Measurements from ENCODE around the gene TTN.

- TF ChIP-seq YY1 (IDR thresholded peaks at IDR 0.05; ENCODE audit: insufficient read depth, insufficient read length) (no peak), ZNF274 (IDR thresholded peaks at IDR 0.05; ENCODE audit: low read depth, low read length) (no peak), SUZ12 (IDR thresholded peaks at IDR 0.05; ENCODE audit: extremely low read depth, insufficient read depth, insufficient read length) (no peak)
Measured at GRCh38 chr2:178704876-178705275, 102.3 kb downstream of the TTN start.

All from NT2/D1 (cell line).